Measurements from ENCODE around the gene FAT1.

Gene FAT1

DNA sequence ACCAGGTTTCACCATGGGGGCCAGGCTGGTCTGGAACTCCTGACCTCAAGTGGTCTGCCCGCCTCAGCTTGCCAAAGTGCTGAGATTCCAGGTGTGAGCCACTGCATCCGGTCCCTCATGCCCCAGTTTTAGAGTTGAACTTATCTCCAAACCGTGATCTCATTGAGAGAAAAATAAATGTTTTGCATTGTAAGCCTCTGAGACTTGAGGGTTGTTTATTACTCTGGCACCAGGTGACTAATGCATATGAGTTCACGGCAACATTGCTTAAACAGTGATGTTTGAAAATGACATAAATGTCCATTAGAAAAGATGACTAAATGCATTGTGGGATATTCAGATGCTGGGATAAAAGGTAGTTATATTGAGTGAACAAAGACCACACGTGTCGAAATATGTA is 22.9 kb upstream of the FAT1 start:
- CTCF ChIA-PET = no interaction called here
- TF ChIP-seq, protein P1, sequence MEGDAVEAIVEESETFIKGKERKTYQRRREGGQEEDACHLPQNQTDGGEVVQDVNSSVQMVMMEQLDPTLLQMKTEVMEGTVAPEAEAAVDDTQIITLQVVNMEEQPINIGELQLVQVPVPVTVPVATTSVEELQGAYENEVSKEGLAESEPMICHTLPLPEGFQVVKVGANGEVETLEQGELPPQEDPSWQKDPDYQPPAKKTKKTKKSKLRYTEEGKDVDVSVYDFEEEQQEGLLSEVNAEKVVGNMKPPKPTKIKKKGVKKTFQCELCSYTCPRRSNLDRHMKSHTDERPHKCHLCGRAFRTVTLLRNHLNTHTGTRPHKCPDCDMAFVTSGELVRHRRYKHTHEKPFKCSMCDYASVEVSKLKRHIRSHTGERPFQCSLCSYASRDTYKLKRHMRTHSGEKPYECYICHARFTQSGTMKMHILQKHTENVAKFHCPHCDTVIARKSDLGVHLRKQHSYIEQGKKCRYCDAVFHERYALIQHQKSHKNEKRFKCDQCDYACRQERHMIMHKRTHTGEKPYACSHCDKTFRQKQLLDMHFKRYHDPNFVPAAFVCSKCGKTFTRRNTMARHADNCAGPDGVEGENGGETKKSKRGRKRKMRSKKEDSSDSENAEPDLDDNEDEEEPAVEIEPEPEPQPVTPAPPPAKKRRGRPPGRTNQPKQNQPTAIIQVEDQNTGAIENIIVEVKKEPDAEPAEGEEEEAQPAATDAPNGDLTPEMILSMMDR (tag by site-specific recombination; IDR thresholded peaks at IDR 0.05) = no peak
- TF ChIP-seq GLI2 (tag by site-specific recombination; IDR thresholded peaks at IDR 0.05; ENCODE audit: borderline replicate concordance, low read depth) = no peak
- TF ChIP-seq, protein P2, sequence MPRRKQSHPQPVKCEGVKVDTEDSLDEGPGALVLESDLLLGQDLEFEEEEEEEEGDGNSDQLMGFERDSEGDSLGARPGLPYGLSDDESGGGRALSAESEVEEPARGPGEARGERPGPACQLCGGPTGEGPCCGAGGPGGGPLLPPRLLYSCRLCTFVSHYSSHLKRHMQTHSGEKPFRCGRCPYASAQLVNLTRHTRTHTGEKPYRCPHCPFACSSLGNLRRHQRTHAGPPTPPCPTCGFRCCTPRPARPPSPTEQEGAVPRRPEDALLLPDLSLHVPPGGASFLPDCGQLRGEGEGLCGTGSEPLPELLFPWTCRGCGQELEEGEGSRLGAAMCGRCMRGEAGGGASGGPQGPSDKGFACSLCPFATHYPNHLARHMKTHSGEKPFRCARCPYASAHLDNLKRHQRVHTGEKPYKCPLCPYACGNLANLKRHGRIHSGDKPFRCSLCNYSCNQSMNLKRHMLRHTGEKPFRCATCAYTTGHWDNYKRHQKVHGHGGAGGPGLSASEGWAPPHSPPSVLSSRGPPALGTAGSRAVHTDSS (tag by site-specific recombination; IDR thresholded peaks at IDR 0.05) = no peak
- TF ChIP-seq, protein P3, sequence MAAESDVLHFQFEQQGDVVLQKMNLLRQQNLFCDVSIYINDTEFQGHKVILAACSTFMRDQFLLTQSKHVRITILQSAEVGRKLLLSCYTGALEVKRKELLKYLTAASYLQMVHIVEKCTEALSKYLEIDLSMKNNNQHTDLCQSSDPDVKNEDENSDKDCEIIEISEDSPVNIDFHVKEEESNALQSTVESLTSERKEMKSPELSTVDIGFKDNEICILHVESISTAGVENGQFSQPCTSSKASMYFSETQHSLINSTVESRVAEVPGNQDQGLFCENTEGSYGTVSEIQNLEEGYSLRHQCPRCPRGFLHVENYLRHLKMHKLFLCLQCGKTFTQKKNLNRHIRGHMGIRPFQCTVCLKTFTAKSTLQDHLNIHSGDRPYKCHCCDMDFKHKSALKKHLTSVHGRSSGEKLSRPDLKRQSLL (tag by site-specific recombination; IDR thresholded peaks at IDR 0.05) = no peak
- no peak for TF ChIP-seq ZNF610 (tag by site-specific recombination; IDR thresholded peaks at IDR 0.05; ENCODE audit: borderline replicate concordance)
- TF ChIP-seq, protein P4, sequence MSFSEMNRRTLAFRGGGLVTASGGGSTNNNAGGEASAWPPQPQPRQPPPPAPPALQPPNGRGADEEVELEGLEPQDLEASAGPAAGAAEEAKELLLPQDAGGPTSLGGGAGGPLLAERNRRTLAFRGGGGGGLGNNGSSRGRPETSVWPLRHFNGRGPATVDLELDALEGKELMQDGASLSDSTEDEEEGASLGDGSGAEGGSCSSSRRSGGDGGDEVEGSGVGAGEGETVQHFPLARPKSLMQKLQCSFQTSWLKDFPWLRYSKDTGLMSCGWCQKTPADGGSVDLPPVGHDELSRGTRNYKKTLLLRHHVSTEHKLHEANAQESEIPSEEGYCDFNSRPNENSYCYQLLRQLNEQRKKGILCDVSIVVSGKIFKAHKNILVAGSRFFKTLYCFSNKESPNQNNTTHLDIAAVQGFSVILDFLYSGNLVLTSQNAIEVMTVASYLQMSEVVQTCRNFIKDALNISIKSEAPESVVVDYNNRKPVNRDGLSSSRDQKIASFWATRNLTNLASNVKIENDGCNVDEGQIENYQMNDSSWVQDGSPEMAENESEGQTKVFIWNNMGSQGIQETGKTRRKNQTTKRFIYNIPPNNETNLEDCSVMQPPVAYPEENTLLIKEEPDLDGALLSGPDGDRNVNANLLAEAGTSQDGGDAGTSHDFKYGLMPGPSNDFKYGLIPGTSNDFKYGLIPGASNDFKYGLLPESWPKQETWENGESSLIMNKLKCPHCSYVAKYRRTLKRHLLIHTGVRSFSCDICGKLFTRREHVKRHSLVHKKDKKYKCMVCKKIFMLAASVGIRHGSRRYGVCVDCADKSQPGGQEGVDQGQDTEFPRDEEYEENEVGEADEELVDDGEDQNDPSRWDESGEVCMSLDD (tag by site-specific recombination; IDR thresholded peaks at IDR 0.05) = no peak
- TF ChIP-seq ZNF157 (tag by site-specific recombination; IDR thresholded peaks at IDR 0.05) = no peak
- TF ChIP-seq ZNF791 (tag by site-specific recombination; IDR thresholded peaks at IDR 0.05) = no peak
- TF ChIP-seq ZNF664 (tag by site-specific recombination; IDR thresholded peaks at IDR 0.05) = no peak
- TF ChIP-seq ZNF239 (tag by site-specific recombination; IDR thresholded peaks at IDR 0.05) = no peak
- TF ChIP-seq ZNF24 (tag by site-specific recombination; IDR thresholded peaks at IDR 0.05) = no peak
- TF ChIP-seq, protein P5, sequence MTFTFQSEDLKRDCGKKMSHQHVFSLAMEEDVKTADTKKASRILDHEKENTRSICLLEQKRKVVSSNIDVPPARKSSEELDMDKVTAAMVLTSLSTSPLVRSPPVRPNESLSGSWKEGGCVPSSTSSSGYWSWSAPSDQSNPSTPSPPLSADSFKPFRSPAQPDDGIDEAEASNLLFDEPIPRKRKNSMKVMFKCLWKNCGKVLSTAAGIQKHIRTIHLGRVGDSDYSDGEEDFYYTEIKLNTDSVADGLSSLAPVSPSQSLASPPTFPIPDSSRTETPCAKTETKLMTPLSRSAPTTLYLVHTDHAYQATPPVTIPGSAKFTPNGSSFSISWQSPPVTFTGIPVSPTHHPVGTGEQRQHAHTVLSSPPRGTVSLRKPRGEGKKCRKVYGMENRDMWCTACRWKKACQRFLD (tag by site-specific recombination; IDR thresholded peaks at IDR 0.05) = no peak
- TF ChIP-seq, protein P6, sequence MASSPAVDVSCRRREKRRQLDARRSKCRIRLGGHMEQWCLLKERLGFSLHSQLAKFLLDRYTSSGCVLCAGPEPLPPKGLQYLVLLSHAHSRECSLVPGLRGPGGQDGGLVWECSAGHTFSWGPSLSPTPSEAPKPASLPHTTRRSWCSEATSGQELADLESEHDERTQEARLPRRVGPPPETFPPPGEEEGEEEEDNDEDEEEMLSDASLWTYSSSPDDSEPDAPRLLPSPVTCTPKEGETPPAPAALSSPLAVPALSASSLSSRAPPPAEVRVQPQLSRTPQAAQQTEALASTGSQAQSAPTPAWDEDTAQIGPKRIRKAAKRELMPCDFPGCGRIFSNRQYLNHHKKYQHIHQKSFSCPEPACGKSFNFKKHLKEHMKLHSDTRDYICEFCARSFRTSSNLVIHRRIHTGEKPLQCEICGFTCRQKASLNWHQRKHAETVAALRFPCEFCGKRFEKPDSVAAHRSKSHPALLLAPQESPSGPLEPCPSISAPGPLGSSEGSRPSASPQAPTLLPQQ (tag by site-specific recombination; IDR thresholded peaks at IDR 0.05) = no peak
- TF ChIP-seq, protein P7, sequence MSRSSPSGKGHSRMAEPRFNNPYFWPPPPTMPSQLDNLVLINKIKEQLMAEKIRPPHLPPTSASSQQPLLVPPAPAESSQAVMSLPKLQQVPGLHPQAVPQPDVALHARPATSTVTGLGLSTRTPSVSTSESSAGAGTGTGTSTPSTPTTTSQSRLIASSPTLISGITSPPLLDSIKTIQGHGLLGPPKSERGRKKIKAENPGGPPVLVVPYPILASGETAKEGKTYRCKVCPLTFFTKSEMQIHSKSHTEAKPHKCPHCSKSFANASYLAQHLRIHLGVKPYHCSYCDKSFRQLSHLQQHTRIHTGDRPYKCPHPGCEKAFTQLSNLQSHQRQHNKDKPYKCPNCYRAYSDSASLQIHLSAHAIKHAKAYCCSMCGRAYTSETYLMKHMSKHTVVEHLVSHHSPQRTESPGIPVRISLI (tag by site-specific recombination; IDR thresholded peaks at IDR 0.05) = no peak
- TF ChIP-seq ZNF530 (tag by site-specific recombination; IDR thresholded peaks at IDR 0.05; ENCODE audit: low read depth) = no peak
- TF ChIP-seq ZNF792 (tag by site-specific recombination; IDR thresholded peaks at IDR 0.05) = no peak
- TF ChIP-seq YY1 (tag by site-specific recombination; IDR thresholded peaks at IDR 0.05) = no peak
- TF ChIP-seq ZNF140 (tag by site-specific recombination; IDR thresholded peaks at IDR 0.05) = no peak
- TF ChIP-seq GLIS1 (tag by site-specific recombination; IDR thresholded peaks at IDR 0.05) = no peak
- no peak for TF ChIP-seq OVOL3 (tag by site-specific recombination; IDR thresholded peaks at IDR 0.05)
- no peaks in the 10 kb centered on the region for H3K9me3 ChIP-seq (ENCODE audit: control insufficient read depth, insufficient read depth, low read depth, low read length)

More for the DNA sequence above, 22.9 kb upstream of the FAT1 start:
- Histone ChIP-seq H3K4me1 (ENCODE audit: control insufficient read depth, insufficient read depth, low read length) (no peaks in the 10 kb centered on the region), H3K36me3 (ENCODE audit: control insufficient read depth in 2 of 2, insufficient read depth in 1 of 2, low read length in 2 of 2) (no peaks in the 10 kb centered on the region), H3K27ac (ENCODE audit: extremely low read depth, low read depth, low read length) (no peak overlapping the region), H3K4me3 (ENCODE audit: low read depth, low read length) (no peak overlapping the region)
- POLR2A ChIA-PET = no interaction called here
